ENCODE results near the gene SCN7A.
A peak's percentile ranks its signal among the peaks of the same experiment; 100 is the strongest.

Gene SCN7A

GRCh38 chr2:166518634-166519390 is 24.8 kb upstream of the SCN7A start:
- DNase-seq (ENCODE audit: extremely low read depth, low read depth), result no peak
- no peak for TF ChIP-seq CTCF (IDR thresholded peaks at IDR 0.05; ENCODE audit: low read depth, low read length)

- no peak for TF ChIP-seq CTCF (IDR thresholded peaks at IDR 0.05; ENCODE audit: low read depth, low read length)
- no peak for DNase-seq (ENCODE audit: extremely low read depth, low read depth)
Observed at GRCh38 chr2:166517533-166518061, 23.5 kb upstream of the SCN7A start.

GRCh38 chr2:166516712-166517303 is 22.8 kb upstream of the SCN7A start:
- no peak for DNase-seq (ENCODE audit: extremely low read depth, low read depth)
- peak; percentile 62 for TF ChIP-seq CTCF (IDR thresholded peaks at IDR 0.05; ENCODE audit: low read depth, low read length)

- no peak for TF ChIP-seq CTCF (IDR thresholded peaks at IDR 0.05; ENCODE audit: low read depth, low read length)
- DNase-seq (ENCODE audit: extremely low read depth, low read depth), result no peak
Observed at GRCh38 chr2:166513952-166514351, 19.9 kb upstream of the SCN7A start.

- no peak for DNase-seq (ENCODE audit: extremely low read depth, low read depth)
- TF ChIP-seq CTCF (IDR thresholded peaks at IDR 0.05; ENCODE audit: low read depth, low read length), result no peak
Observed at GRCh38 chr2:166499281-166499680, 5.2 kb upstream of the SCN7A start.

GRCh38 chr2:166491461-166491860 is 2.6 kb downstream of the SCN7A start:
- TF ChIP-seq CTCF (IDR thresholded peaks at IDR 0.05; ENCODE audit: low read depth, low read length), result no peak
- DNase-seq (ENCODE audit: extremely low read depth, low read depth), result no peak

GRCh38 chr2:166487171-166487570 is 6.9 kb downstream of the SCN7A start:
- TF ChIP-seq CTCF (IDR thresholded peaks at IDR 0.05; ENCODE audit: low read depth, low read length), result no peak
- no peak for DNase-seq (ENCODE audit: extremely low read depth, low read depth)
